SW 1271 (cell line): ENCODE measurements around the gene MYBPH.

ENCODE experiments used
- DNase-seq, 2 experiments: peaks; one replicate each; lab custom pipeline; 2025; lab: John Stamatoyannopoulos, UW

The MYBPH gene

GRCh38 chr1:203148579-203148978 lies 27.0 kb downstream of the MYBPH start:
- DNase-seq: no peak

GRCh38 chr1:203148127-203148526 lies 27.5 kb downstream of the MYBPH start:
- DNase-seq: no peak

- no peak for DNase-seq
Observed at GRCh38 chr1:203147376-203147775, 28.2 kb downstream of the MYBPH start.

- no peak for DNase-seq
Observed at GRCh38 chr1:203146537-203146936, 29.1 kb downstream of the MYBPH start.

GRCh38 chr1:203146042-203146369 lies 29.6 kb downstream of the MYBPH start:
- no peak for DNase-seq

- no peak for DNase-seq
Observed at GRCh38 chr1:203145321-203146041, 30.1 kb downstream of the MYBPH start.

- DNase-seq: no peak
Observed at GRCh38 chr1:203144661-203145060, 31.0 kb downstream of the MYBPH start.

- no peak for DNase-seq
Observed at GRCh38 chr1:203143641-203144040, 32.0 kb downstream of the MYBPH start.

- no peak for DNase-seq
Observed at GRCh38 chr1:203142684-203143408, 32.8 kb downstream of the MYBPH start.

GRCh38 chr1:203142124-203142523 lies 33.5 kb downstream of the MYBPH start:
- DNase-seq: no peak

- DNase-seq: no peak
Observed at GRCh38 chr1:203140743-203141520, 34.7 kb downstream of the MYBPH start.

- no peak for DNase-seq
Observed at GRCh38 chr1:203139976-203140475, 35.6 kb downstream of the MYBPH start.

- no peak for DNase-seq
Observed at GRCh38 chr1:203138066-203138465, 37.6 kb downstream of the MYBPH start.

GRCh38 chr1:203137324-203137723 lies 38.3 kb downstream of the MYBPH start:
- no peak for DNase-seq

- DNase-seq: no peak
Observed at GRCh38 chr1:203136409-203137042, 39.1 kb downstream of the MYBPH start.

- DNase-seq: no peak
Observed at GRCh38 chr1:203135636-203136305, 39.9 kb downstream of the MYBPH start.

- no peak for DNase-seq
Observed at GRCh38 chr1:203133970-203134725, 41.5 kb downstream of the MYBPH start.

GRCh38 chr1:203131548-203132200 lies 44.0 kb downstream of the MYBPH start:
- DNase-seq: no peak

- DNase-seq: no peak
Observed at GRCh38 chr1:203130358-203130985, 45.2 kb downstream of the MYBPH start.
